HFF-Myc (cell line): ENCODE results near the gene TF.

ENCODE experiments used
- DNase-seq: peaks from one replicate; pipeline ENCODE4 v3.0.0-alpha.2; 2011; ENCODE audit warnings: low read depth; ENCODE audit errors: extremely low read depth
- H3K4me3 ChIP-seq: replicated peaks from 2 replicates; pipeline ENCODE4 v1.5.1; 2011; ENCODE audit warnings: low read depth, mild to moderate bottlenecking, control low read depth, low read length
- CTCF ChIP-seq: IDR thresholded peaks from 2 replicates; pipeline ENCODE4 v1.5.1; 2012; ENCODE audit warnings: mild to moderate bottlenecking, low read depth, low read length, control low read depth; ENCODE audit errors: missing control alignments

Gene TF

GRCh38 chr3:133833880-133834620 lies 87.9 kb downstream of the TF start:
- no peak overlapping the region for H3K4me3 ChIP-seq
- no peak for TF ChIP-seq CTCF
- DNase-seq, result no peak

- H3K4me3 ChIP-seq, result no peak overlapping the region
- DNase-seq, result no peak
- no peak for TF ChIP-seq CTCF
Measured at GRCh38 chr3:133834621-133835417, 88.6 kb downstream of the TF start.

- no peak overlapping the region for H3K4me3 ChIP-seq
- no peak for DNase-seq
- TF ChIP-seq CTCF, result no peak
Measured at GRCh38 chr3:133835418-133835743, 89.2 kb downstream of the TF start.

- no peak for TF ChIP-seq CTCF
- no peak overlapping the region for H3K4me3 ChIP-seq
- DNase-seq, result no peak
Measured at GRCh38 chr3:133835961-133836360, 89.8 kb downstream of the TF start.

GRCh38 chr3:133836497-133837158 lies 90.4 kb downstream of the TF start:
- TF ChIP-seq CTCF, result no peak
- no peak overlapping the region for H3K4me3 ChIP-seq
- no peak for DNase-seq

- H3K4me3 ChIP-seq, result no peak overlapping the region
- DNase-seq, result no peak
- TF ChIP-seq CTCF, result no peak
Measured at GRCh38 chr3:133837487-133838295, 91.5 kb downstream of the TF start.
